AG08396 (cell line): ENCODE data around the gene NSRP1.
"Not testable (repeated sequence)": the region's sequence is repeated elsewhere in the genome, so short reads cannot be mapped to it uniquely, and the experiment has no call there.

Source experiments
- DNase-seq: peaks from one replicate; pipeline ENCODE4 v3.0.0; 2012; ENCODE audit warnings: low spot score, mixed read lengths

Gene NSRP1

DNA sequence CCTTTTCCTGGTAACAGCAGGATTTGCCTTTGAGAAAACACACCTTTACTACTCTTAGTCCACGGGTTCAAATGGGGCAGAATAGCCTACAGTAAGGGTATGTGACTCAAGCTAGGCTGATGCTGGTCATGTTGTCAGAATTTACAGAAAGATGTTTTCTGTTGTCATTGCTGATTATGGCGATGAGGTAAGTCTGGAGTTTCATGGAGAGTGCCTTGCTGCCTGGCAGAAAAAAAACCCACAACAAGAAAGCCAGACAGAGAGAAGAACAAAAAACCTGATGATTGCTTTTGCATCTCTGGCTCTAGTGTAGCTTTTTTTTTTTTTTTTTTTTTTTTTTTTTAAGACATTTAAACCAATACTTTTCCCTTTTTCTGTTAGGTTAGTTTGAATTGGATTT is 71.0 kb downstream of the NSRP1 start:
- DNase-seq, result no peak

DNA sequence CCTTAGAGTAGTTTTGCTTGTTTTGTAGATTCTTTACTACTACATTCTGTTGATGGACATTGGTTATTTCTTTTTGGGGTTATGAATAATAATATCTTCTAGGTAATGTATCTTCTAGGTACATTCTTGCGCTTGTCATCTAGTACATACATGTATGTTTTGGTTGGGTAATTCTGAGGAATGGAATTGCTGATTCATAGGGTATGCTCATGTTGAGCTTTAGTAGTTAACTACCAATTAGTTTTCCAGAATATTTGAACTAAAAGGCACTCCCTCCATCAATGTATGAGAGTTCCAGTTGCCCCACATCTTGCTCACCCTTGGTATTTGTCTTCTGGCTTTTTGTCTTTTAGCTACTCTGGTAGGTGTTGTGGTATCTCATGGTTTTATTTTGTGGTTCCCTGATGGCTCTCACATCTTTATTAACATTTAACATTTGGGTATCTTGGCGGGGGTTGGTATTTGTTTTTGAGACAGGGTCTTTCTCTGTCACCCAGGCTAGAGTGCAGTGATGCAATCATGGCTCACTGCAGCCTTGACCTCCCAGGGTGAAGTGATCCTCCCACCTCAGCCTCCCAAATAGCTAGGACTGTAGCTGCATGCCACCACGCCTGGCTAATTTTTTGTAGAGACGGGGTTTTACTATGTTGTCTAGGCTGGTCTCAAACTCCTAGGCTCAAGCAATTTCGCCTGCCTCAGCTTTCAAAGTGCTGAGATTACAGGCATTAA is 71.8 kb downstream of the NSRP1 start:
- no peak for DNase-seq

GRCh38 chr17:30191072-30191471 is 74.5 kb downstream of the NSRP1 start:
- DNase-seq, result no peak

- no peak for DNase-seq
These were observed 79.9 kb downstream of the NSRP1 start for GRCh38 chr17:30196504-30196903.

DNA sequence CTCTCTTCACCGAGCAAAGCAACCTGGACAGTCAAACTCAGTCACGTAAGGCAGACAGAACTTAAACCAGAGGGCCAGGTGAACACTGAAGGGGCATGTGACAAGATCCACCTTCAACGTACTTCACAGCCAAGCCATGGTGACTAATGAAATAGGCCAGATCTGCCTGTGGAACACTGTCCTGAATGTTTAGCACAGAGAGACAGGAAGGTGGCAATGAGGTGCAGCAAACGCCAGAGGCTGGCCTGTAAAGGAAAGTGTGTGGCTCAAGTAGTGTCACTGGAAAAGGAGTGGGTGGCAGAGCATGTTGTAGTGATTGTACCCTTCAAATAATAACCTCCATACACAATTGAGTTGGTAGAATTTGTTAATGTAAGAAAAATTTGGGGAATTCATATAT is 80.8 kb downstream of the NSRP1 start:
- no peak for DNase-seq

DNA sequence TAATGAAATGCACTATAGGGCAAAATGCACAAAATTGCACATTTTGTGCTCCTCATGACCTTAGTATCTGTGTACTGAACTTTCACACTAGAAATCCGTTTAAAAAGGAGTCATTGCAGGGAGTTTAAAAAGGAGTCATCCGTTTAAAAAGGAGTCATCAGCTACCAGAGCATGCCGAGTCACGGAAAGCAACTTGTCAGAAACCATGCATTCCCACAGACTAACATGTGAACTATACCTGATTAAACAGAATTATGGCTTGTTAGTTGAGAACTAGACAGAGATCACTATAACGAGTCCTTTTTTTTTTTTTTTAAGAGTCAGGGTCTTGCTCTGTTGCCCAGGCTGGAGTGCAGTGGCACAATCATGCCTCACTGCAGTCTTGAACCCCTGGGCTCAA is 83.0 kb downstream of the NSRP1 start:
- no peak for DNase-seq

- no peak for DNase-seq
These were observed 83.5 kb downstream of the NSRP1 start for GRCh38 chr17:30200106-30200505.

DNA sequence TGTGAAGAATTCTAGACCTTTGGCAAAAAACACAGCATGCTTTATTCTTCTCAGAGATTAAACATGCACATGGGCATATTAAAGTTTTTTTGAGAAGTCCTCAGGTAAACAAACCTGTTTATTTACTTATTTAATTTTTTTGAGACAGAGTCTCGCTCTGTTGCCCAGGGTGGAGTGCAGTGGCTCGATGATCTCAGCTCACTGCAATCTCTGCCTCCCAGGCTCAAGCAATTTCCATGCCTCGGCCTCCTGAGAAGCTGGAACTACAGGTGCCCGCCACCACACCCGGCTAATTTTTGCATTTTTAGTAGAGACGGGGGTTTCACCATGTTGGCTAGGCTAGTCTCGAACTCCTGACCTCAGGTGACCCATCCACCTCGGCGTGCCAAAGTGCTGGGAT is 84.0 kb downstream of the NSRP1 start:
- DNase-seq, result not testable (repeated sequence)

DNA sequence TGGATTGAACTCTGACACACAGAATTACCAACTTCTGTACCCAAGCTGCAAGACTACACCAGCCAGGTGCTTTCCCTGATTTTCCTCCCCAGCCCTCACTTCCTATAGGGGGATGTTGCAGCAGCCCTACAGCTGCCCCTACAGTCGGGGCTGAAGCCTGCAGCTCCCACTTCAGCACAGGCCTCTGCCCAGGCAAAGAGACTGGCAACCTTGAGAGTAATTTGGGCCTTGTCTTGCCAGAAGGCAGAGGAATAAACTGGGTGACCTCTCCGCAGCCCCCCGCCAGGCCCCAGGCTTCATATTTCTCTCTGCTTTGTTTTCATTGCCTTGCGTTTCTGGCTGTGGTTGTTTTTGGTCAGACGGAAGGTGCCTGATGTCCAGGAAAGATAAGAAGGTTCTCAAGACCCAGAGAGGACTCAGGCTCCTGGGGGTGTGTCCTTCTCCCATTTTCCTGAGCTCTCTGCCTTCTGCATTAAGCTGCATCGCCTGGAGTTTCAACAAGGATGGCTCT is 86.9 kb downstream of the NSRP1 start:
- DNase-seq, result no peak

- DNase-seq, result no peak
These were observed 91.0 kb downstream of the NSRP1 start for GRCh38 chr17:30207655-30208054.

- no peak for DNase-seq
These were observed 91.6 kb downstream of the NSRP1 start for GRCh38 chr17:30208214-30208613.

DNA sequence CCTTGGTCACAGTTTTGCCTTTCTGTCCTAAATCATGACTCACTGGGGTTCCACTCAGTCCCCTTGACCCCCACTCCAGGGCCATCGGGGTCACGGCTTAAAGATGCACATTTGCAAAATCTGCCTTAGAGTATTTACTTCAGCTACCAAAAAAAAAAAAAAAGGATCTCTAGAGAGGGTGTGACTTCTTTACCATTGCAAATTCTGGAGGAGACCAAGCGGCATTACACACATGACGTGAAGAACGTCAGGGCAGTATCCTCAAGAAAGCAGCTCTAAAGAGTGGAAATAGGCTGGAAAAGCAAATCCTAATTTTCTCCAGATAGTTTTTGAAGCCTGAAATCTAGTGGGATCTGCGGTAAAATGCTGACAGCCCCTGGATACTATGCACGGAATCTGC is 93.3 kb downstream of the NSRP1 start:
- DNase-seq, result no peak

- DNase-seq, result no peak
These were observed 93.8 kb downstream of the NSRP1 start for GRCh38 chr17:30210366-30210765.

DNA sequence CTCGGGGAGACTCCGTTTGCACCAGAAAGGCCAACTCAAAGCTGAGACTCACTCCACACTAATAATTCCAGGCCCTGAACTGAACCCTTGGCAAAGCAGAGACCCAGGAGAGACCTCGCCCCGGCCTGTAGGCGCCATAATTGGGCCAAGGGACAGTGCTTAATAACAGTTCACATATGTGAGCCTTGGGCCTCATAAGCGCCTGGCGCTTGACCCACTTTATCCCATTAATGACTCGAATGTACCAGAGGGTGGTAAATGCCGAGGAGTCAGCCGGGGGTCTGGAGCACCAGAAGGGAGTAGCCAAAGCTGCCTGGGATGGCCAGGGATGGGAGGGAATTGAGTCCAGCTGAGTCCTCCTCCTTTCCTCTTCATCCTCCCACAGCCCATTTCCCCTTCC is 94.3 kb downstream of the NSRP1 start:
- no peak for DNase-seq

- no peak for DNase-seq
These were observed 94.8 kb downstream of the NSRP1 start for GRCh38 chr17:30211371-30211770.

GRCh38 chr17:30212750-30213149 is 96.1 kb downstream of the NSRP1 start:
- DNase-seq, result no peak

DNA sequence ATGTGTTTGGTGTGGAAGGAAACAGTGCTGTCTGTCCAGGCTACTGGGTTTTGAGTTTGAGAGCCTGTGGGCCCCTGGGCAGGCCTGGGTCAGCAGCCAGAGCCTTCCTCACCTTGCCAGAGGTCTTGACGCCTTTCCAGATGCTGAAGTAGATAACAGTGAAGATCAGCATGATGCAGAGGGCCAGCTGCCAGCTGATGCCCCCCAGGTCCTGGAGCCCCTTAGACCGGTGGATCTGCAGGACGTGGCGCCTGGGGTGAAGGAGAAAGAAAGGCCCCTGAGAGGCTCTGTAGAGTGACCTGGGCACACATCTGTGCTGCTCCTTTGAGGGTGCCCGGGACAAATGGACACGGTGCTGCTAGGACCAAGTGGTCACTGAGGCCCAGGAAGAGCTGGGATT is 100.4 kb downstream of the NSRP1 start:
- DNase-seq, result no peak

DNA sequence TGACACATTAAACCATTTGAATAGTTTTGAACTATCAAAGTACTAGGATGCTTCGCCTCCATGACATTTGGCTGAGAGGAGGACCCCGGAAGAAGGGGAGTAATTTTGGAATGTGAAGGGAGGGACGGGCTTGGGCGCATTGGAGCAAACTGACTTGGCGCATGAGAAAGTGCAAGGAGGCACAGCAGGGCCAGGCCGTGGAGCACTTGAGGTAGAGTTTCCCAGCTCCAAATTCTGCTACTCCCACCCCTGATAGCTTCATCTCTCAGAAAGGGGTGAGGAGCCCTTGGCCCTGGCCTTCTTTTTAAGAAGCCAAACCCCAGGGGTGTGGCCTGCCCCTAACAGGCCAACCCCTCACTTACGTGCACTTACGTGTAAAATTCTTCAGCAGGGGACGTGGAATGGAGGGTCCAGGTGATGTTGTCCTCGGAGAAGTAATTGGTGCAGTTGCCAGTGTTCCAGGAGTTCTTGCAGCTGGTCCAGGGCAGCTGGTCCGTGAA is 101.2 kb downstream of the NSRP1 start:
- DNase-seq, result no peak

DNA sequence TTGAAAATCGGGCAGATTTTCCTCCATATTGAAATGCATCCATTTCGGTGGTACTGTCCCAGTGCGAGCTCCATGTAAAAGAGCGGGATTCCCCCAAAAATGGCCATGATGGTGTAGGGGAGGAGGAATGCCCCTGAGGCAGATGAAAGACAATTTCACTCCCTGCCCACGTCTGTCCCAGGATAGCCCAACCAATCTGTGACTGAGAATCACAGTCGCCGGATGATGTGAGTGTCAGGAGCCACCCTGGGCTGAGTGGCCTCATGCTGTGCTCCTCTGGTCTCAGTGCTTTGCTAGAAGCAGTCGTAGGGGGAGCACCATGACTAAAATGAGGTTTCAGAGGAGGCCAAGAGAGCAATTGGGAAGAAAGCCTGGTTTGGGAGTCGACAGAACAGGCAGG is 102.2 kb downstream of the NSRP1 start:
- no peak for DNase-seq

GRCh38 chr17:30219315-30219714 is 102.7 kb downstream of the NSRP1 start:
- no peak for DNase-seq

- no peak for DNase-seq
These were observed 103.2 kb downstream of the NSRP1 start for GRCh38 chr17:30219833-30220232.

DNA sequence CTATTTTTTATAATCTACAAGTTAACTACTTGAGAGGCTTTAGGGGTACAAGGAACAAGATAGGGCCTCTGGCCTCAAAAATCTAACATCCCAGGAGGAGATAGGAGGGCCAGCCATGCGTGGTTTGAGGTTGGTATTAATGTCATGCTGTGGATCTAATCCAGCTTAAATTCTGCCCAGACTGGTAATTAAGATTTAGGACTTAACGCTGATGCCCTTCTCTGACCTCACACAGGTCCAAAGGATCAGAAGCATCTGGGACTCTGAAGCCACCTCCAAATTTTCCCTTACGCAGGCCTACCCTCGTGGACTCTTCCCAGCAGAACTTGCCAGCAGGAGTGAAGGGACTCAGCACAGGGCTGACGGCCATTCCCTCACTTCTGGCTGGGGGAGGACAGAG is 103.8 kb downstream of the NSRP1 start:
- no peak for DNase-seq

DNA sequence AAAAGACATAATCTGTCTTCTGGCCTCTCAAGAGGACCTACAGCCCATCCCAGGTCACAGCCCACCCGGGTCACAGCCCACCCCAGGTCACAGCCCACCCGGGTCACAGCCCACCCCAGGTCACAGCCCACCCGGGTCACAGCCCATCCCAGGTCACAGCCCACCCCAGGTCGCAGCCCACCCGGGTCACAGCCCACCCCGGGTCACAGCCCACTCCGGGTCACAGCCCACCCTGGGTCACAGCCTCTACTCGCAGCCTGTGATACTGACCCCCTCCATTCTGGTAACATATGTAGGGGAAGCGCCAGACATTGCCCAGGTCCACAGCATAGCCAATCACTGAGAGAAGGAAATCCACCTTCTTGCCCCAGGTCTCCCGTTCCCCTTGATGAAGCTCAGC is 104.7 kb downstream of the NSRP1 start:
- DNase-seq, result no peak

DNA sequence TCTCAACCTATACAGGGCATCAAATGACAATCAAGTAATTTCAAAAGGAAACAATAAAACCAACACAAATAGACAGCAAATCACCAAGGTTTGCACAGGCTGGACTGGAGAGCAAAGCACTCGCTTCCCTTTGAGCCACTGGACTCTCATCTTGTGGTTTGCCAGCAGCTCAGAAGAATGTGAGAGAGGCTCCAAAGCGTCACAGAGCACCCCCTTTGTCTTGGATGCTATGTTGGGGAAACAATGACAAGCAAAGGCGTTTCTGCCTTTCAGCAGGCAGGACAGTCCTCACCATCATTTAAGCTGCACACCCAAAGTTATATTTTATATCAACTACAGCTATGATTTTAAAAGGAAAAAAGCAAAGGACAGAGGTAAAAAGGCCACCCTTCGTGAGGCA is 105.6 kb downstream of the NSRP1 start:
- DNase-seq, result peak; percentile 39
